CD14-positive monocyte (primary cell): ENCODE data around the gene HLA-DQA1. TPM values are rescaled to one million over a fixed set of nuclear protein-coding genes. Genes with fewer than 3 reads are reported as not detected.

Experiments used
- DNase-seq, 3 donors: peaks; one replicate each; pipeline ENCODE4 v3.0.0-alpha.2; 2011 to 2022
- H2AFZ ChIP-seq: 2 replicates; pipeline ENCODE4 v1.6.0; 2012; ENCODE audit warnings: mild to moderate bottlenecking, low read depth, low read length, inconsistent platforms; ENCODE audit not compliant: insufficient read depth, poor library complexity, severe bottlenecking
- H3K27ac ChIP-seq, 2 donors: 1 replicate in 1 of 2; 2 replicates in 1 of 2; pipeline ENCODE4 v1.5.1; 2012 to 2013; ENCODE audit warnings: low read length in 2 of 2, control low read depth in 1 of 2, inconsistent platforms in 1 of 2, low read depth in 1 of 2, mild to moderate bottlenecking in 1 of 2
- H3K27me3 ChIP-seq, 2 donors: one replicate each; pipeline versions ENCODE4 v1.6.0 to v1.6.1; 2011 to 2013; ENCODE audit warnings: low read length in 2 of 2; ENCODE audit not compliant: control insufficient read depth in 2 of 2, insufficient read depth in 2 of 2
- H3K36me3 ChIP-seq, 2 donors: replicated peaks in 1 of 2; 1 replicate in 1 of 2; 2 replicates in 1 of 2; pipeline versions ENCODE4 v1.5.1 to v1.6.1; 2012 to 2013; ENCODE audit warnings: low read length in 2 of 2, control low read depth in 1 of 2, inconsistent platforms in 1 of 2, mild to moderate bottlenecking in 1 of 2; ENCODE audit not compliant: insufficient read depth in 2 of 2, control insufficient read depth in 1 of 2
- H3K4me1 ChIP-seq, 2 donors: 1 replicate in 1 of 2; 2 replicates in 1 of 2; pipeline versions ENCODE4 v1.5.1 to v1.6.1; 2012 to 2013; ENCODE audit warnings: low read length in 2 of 2, control low read depth in 1 of 2, inconsistent platforms in 1 of 2, mild to moderate bottlenecking in 1 of 2, moderate library complexity in 1 of 2; ENCODE audit not compliant: insufficient read depth in 2 of 2, control insufficient read depth in 1 of 2
- H3K4me2 ChIP-seq: replicated peaks from 2 replicates; pipeline ENCODE3; 2012; ENCODE audit warnings: low read length, moderate library complexity, mild to moderate bottlenecking; ENCODE audit not compliant: poor library complexity, severe bottlenecking; ENCODE audit errors: extremely low read depth
- H3K4me3 ChIP-seq, 3 experiments: fragments of 200-600 bp in 1 of 3; sonication (generic) in 1 of 3; replicated peaks in 1 of 3; 1 replicate in 2 of 3; 2 replicates in 1 of 3; pipeline ENCODE4 v1.5.1; 2011 to 2013; ENCODE audit warnings: low read length in 3 of 3, mild to moderate bottlenecking in 3 of 3, control low read depth in 2 of 3, low read depth in 2 of 3, inconsistent platforms in 1 of 3, moderate library complexity in 1 of 3
- H3K79me2 ChIP-seq: 2 replicates; pipeline ENCODE4 v1.6.0; 2012; ENCODE audit warnings: mild to moderate bottlenecking, control low read depth, inconsistent platforms, low read length, moderate library complexity; ENCODE audit not compliant: insufficient read depth
- H3K9ac ChIP-seq: 2 replicates; pipeline ENCODE4 v1.6.0; 2017; ENCODE audit warnings: low read length, mild to moderate bottlenecking; ENCODE audit not compliant: insufficient read depth, poor library complexity, severe bottlenecking
- H3K9me3 ChIP-seq, 2 donors: replicated peaks in 1 of 2; 1 replicate in 1 of 2; 2 replicates in 1 of 2; pipeline versions ENCODE4 v1.5.1 to v1.6.1; 2012 to 2013; ENCODE audit warnings: low read length in 2 of 2, control low read depth in 1 of 2; ENCODE audit not compliant: control insufficient read depth in 1 of 2, insufficient read depth in 1 of 2
- H4K20me1 ChIP-seq: 2 replicates; pipeline ENCODE4 v1.6.0; 2012; ENCODE audit warnings: mild to moderate bottlenecking, low read length, control low read depth, moderate library complexity; ENCODE audit not compliant: insufficient read depth
- H3K27ac Mint-ChIP-seq, 7 donors: one replicate each; pipeline ENCODE4 v1.8.0; 2020; ENCODE audit warnings: mild to moderate bottlenecking in 7 of 7, mixed read lengths in 7 of 7, moderate library complexity in 6 of 7, inconsistent platforms in 2 of 7
- H3K27me3 Mint-ChIP-seq, 3 donors: one replicate each; pipeline ENCODE4 v1.8.0; 2021 to 2022; ENCODE audit warnings: low read depth in 3 of 3, mild to moderate bottlenecking in 3 of 3, mixed read lengths in 3 of 3, moderate library complexity in 3 of 3, inconsistent platforms in 1 of 3
- H3K36me3 Mint-ChIP-seq, 2 donors: one replicate each; pipeline ENCODE4 v1.8.0; 2020; ENCODE audit warnings: mixed read lengths in 2 of 2, inconsistent platforms in 1 of 2, mild to moderate bottlenecking in 1 of 2
- H3K4me1 Mint-ChIP-seq: one replicate; pipeline ENCODE4 v1.8.0; 2020; ENCODE audit warnings: mild to moderate bottlenecking, mixed read lengths
- H3K4me3 Mint-ChIP-seq, 2 donors: one replicate each; pipeline ENCODE4 v1.8.0; 2020; ENCODE audit warnings: mild to moderate bottlenecking in 2 of 2, mixed read lengths in 2 of 2, moderate library complexity in 1 of 2
- H3K9me3 Mint-ChIP-seq, 7 donors: one replicate each; pipeline ENCODE4 v1.8.0; 2020 to 2022; ENCODE audit warnings: mixed read lengths in 7 of 7, mild to moderate bottlenecking in 6 of 7, moderate library complexity in 6 of 7, inconsistent platforms in 2 of 7
- WGBS: methylation state at CpG from one replicate; pipeline ENCODE4 v1.1.5; 2013; ENCODE audit warnings: missing lambda C conversion rate; ENCODE audit not compliant: insufficient coverage; 5-methylcytosine and 5-hydroxymethylcytosine counted together
- intact Hi-C, 2 donors: fragments of 100-400 bp; cut with micrococcal nuclease; formaldehyde crosslinking; loops; one replicate each; pipeline versions ENCODE4 v1.15.0 to v1.15.1; 2023
- polyA plus RNA-seq, 3 donors: library from polyadenylated mRNA; depleted of rRNA in 1 of 3; unstranded in 2 of 3; stranded (reverse) in 1 of 3; fragments of 300-500 nt in 2 of 3; fragments of >200 nt in 1 of 3; fragmentation: Illumina TruSeq in 2 of 3; gene quantifications; 1 replicate in 2 of 3; 2 replicates in 1 of 3; pipeline ENCODE4 v1.2.3, GENCODE V29; 2012 to 2021
- TF ChIP-seq, protein P1 (sequence below): fragments of 200-600 bp; IDR thresholded peaks from one replicate; pipeline ENCODE4 v1.8.0; 2022; ENCODE audit warnings: antibody characterized with exemption, mild to moderate bottlenecking

Gene HLA-DQA1
- polyA plus RNA-seq, 3 donors = 98.1 to 191 (median 117) TPM

DNA sequence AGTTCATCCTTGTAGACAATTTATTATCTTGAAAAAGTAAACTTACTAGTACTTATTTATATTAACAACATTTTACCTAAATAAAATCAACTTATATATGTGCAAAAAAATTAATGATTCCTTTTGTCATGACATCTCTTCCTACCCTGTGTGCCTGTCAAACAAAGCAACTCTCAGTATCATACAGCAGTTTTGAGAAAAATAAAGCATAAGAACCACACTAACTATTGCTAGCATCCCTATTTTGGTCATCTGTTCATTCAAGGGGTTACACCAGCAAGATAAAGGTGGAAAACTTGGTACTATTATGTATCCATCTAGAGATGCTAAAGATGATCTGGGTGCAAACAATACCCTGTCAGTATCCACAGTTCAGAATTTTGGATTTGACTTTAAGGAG, 40.2 kb upstream of the HLA-DQA1 start:
- H3K9ac ChIP-seq = no peak overlapping the region
- Mint-ChIP-seq H3K27ac (no peak overlapping the region), H3K4me1 (peaks cover 19% of the 10 kb centered on the region), H3K27me3 (no peaks in the 10 kb centered on the region), H3K4me3 (no peak overlapping the region), H3K36me3 (peaks cover 0 to 4% of the 10 kb centered on the region in 2 donors), H3K9me3 (peaks cover 0 to 9% (median 0%) of the 10 kb centered on the region in 7 donors)
- no peaks in the 10 kb centered on the region for H3K36me3 ChIP-seq
- no peaks in the 10 kb centered on the region for H3K9me3 ChIP-seq
- intact Hi-C loops = no loop called here
- TF ChIP-seq, protein P1, sequence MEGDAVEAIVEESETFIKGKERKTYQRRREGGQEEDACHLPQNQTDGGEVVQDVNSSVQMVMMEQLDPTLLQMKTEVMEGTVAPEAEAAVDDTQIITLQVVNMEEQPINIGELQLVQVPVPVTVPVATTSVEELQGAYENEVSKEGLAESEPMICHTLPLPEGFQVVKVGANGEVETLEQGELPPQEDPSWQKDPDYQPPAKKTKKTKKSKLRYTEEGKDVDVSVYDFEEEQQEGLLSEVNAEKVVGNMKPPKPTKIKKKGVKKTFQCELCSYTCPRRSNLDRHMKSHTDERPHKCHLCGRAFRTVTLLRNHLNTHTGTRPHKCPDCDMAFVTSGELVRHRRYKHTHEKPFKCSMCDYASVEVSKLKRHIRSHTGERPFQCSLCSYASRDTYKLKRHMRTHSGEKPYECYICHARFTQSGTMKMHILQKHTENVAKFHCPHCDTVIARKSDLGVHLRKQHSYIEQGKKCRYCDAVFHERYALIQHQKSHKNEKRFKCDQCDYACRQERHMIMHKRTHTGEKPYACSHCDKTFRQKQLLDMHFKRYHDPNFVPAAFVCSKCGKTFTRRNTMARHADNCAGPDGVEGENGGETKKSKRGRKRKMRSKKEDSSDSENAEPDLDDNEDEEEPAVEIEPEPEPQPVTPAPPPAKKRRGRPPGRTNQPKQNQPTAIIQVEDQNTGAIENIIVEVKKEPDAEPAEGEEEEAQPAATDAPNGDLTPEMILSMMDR = no peak
- no peak overlapping the region for H3K4me3 ChIP-seq
- no peaks in the 10 kb centered on the region for H4K20me1 ChIP-seq
- no peak overlapping the region for H3K27ac ChIP-seq
- no peak overlapping the region for H2AFZ ChIP-seq
- no peak for DNase-seq
- peaks cover 0 to 3% of the 10 kb centered on the region in 2 donors for H3K4me1 ChIP-seq
- no peak overlapping the region for H3K4me2 ChIP-seq
- H3K27me3 ChIP-seq = no peaks in the 10 kb centered on the region
- no peaks in the 10 kb centered on the region for H3K79me2 ChIP-seq

DNA sequence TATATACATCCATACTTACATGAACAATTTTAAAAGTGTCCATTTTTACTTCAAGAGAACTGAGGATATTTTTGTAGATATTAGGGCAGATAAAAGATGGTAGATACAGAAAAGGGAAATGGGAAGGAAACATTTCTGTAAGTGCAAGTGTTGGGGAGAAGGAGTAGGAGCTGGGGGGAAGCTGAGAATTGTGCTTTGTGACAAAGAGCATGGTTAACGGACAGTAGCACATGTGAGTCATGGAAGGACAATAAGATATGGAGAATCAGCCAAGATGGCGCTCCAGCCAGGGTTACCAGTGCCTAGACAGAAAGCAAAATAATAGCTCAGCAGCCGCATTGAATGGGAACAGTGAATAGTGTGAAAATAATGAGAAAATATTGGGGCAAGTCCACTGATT, 34.8 kb upstream of the HLA-DQA1 start:
- Histone ChIP-seq H4K20me1 (no peaks in the 10 kb centered on the region), H3K27me3 (no peaks in the 10 kb centered on the region), H3K36me3 (no peaks in the 10 kb centered on the region), H3K4me3 (no peak overlapping the region), H3K79me2 (no peaks in the 10 kb centered on the region), H2AFZ (no peak overlapping the region), H3K4me2 (no peak overlapping the region), H3K4me1 (peaks cover 19 to 23% of the 10 kb centered on the region in 2 donors), H3K9me3 (no peaks in the 10 kb centered on the region), H3K27ac (peak overlapping the region in 1 of 2 donors; percentile 84), H3K9ac (no peak overlapping the region)
- Mint-ChIP-seq H3K9me3 (peaks cover 0 to 9% (median 3%) of the 10 kb centered on the region in 7 donors), H3K27ac (peak overlapping the region in 6 of 7 donors; percentile 92 to 98 (median 96)), H3K36me3 (peaks cover 4% of the 10 kb centered on the region in 2 donors), H3K4me3 (no peak overlapping the region), H3K27me3 (peaks cover 0 to 5% (median 0%) of the 10 kb centered on the region in 3 donors), H3K4me1 (peaks cover 46% of the 10 kb centered on the region)
- TF ChIP-seq, protein P1 = no peak
- intact Hi-C loops = no loop called here
- WGBS = 50% methylated on average over 2 of the region's 3 CpGs
- peak in 1 of 3 donors; percentile 57 for DNase-seq
